ENCODE measurements around the gene NTSR2. TPM values are rescaled to one million over a fixed set of nuclear protein-coding genes. Genes with fewer than 3 reads are reported as not detected.

NTSR2 gene
- total and polyA plus RNA-seq, 2 donors from 2014 or later, result not detected

DNA sequence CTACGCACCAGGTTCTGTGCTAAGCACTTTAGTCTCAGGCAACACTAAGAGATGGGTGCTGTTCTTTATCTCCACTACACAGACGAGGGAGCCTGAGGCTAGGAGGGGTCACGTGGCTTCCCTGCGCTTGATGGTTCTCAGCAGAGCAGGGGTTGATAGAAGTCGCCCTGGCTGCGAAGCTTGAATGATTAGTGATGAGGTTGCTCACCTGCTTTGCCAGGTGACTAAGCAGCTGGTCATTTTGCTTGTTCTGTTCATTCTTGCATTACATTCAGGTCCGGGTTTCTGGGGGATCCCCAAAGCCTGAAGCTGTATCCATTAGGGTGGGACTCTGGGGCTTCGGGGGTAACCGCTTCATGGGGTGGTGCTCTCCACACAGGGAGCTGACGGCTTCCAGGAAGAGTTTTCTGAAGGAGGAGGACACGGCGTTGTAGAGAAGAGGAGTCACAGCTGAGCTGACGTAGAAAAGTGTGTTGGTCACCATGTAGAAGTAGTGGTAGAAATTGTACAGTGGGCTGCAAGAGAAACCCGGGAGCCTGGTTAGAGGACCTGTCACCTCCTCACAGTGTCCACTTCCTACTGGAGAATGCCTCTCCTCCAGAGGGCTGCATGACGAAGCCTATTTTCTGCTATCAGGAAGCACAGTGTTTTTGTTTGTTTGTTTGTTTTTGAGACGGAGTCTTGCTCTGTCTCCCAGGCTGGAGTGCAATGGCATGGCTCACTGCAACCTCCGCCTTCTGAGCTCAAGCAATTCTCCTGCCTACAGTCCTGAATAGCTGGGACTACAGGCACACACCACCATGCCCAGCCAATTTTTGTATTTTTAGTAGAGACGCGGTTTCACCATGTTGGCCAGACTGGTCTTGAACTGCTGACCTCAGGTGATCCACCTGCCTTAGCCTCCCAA is 11.5 kb downstream of the NTSR2 start:
- no peak overlapping the region for H3K9ac ChIP-seq (ENCODE audit: low read length in 3 of 3)
- intact Hi-C loops (cut with DNase I), result no loop called here
- TF ChIP-seq CTCF (IDR thresholded peaks at IDR 0.05; ENCODE audit: borderline replicate concordance, extremely low read depth, insufficient read depth), result no peak
- no peak overlapping the region for H3K4me3 ChIP-seq (ENCODE audit: low read length in 3 of 3)
- no peaks in the 10 kb centered on the region for H3K27me3 ChIP-seq (ENCODE audit: control insufficient read depth, insufficient read depth, low read length)
- DNase-seq (no peak), FAIRE-seq (no peak)
- H3K36me3 ChIP-seq (ENCODE audit: control insufficient read depth in 2 of 3, insufficient read depth in 3 of 3, low read length in 3 of 3), result no peaks in the 10 kb centered on the region
- H3K9me3 ChIP-seq (ENCODE audit: control insufficient read depth in 2 of 3, insufficient read depth in 1 of 3, low read length in 3 of 3), result no peaks in the 10 kb centered on the region
- no peak overlapping the region for H3K27ac ChIP-seq (ENCODE audit: low read depth in 2 of 2, low read length in 2 of 2)
- no peaks in the 10 kb centered on the region for H3K4me1 ChIP-seq (ENCODE audit: control insufficient read depth in 2 of 3, insufficient read depth in 2 of 3, low read depth in 1 of 3, low read length in 3 of 3)

GRCh38 chr2:11657646-11658045 is 12.3 kb downstream of the NTSR2 start:
- intact Hi-C loops (cut with DNase I), result no loop called here
- no peak for DNase-seq
- Histone ChIP-seq H3K4me3 (ENCODE audit: low read length in 3 of 3) (no peak overlapping the region), H3K9me3 (ENCODE audit: control insufficient read depth in 2 of 3, insufficient read depth in 1 of 3, low read length in 3 of 3) (no peaks in the 10 kb centered on the region), H3K9ac (ENCODE audit: low read length in 3 of 3) (no peak overlapping the region), H3K36me3 (ENCODE audit: control insufficient read depth in 2 of 3, insufficient read depth in 3 of 3, low read length in 3 of 3) (no peaks in the 10 kb centered on the region), H3K27me3 (ENCODE audit: control insufficient read depth, insufficient read depth, low read length) (no peaks in the 10 kb centered on the region), H3K27ac (ENCODE audit: low read depth in 2 of 2, low read length in 2 of 2) (no peak overlapping the region), H3K4me1 (ENCODE audit: control insufficient read depth in 2 of 3, insufficient read depth in 2 of 3, low read depth in 1 of 3, low read length in 3 of 3) (no peaks in the 10 kb centered on the region)
- FAIRE-seq, result no peak
- TF ChIP-seq CTCF (IDR thresholded peaks at IDR 0.05; ENCODE audit: borderline replicate concordance, extremely low read depth, insufficient read depth), result no peak

- Histone ChIP-seq H3K36me3 (ENCODE audit: control insufficient read depth in 2 of 3, insufficient read depth in 3 of 3, low read length in 3 of 3) (no peaks in the 10 kb centered on the region), H3K27me3 (ENCODE audit: control insufficient read depth, insufficient read depth, low read length) (no peaks in the 10 kb centered on the region), H3K4me3 (ENCODE audit: low read length in 3 of 3) (no peak overlapping the region), H3K9me3 (ENCODE audit: control insufficient read depth in 2 of 3, insufficient read depth in 1 of 3, low read length in 3 of 3) (no peaks in the 10 kb centered on the region), H3K27ac (ENCODE audit: low read depth in 2 of 2, low read length in 2 of 2) (no peak overlapping the region), H3K4me1 (ENCODE audit: control insufficient read depth in 2 of 3, insufficient read depth in 2 of 3, low read depth in 1 of 3, low read length in 3 of 3) (no peaks in the 10 kb centered on the region), H3K9ac (ENCODE audit: low read length in 3 of 3) (no peak overlapping the region)
- DNase-seq (no peak), FAIRE-seq (no peak)
- TF ChIP-seq CTCF (IDR thresholded peaks at IDR 0.05; ENCODE audit: borderline replicate concordance, extremely low read depth, insufficient read depth), result no peak
- intact Hi-C loops (cut with DNase I), result no loop called here
Observed at GRCh38 chr2:11657195-11657594, 12.8 kb downstream of the NTSR2 start.

Data from kidney (tissue), 14 donors.